Psoas muscle (tissue), 8 donors: ENCODE results near the gene NTRK1. TPM values are rescaled to one million over a fixed set of nuclear protein-coding genes. Genes with fewer than 3 reads are reported as not detected.

Experiments used
- ATAC-seq, 4 donors: fragments of 200-7000 bp; cut with Tn5 transposase; one replicate each; pipeline ENCODE4 v1.9.1; 2020; ENCODE audit warnings: moderate library complexity in 3 of 4, mild to moderate bottlenecking in 2 of 4
- DNase-seq, 2 donors: peaks; one replicate each; pipeline ENCODE4 v3.0.0-alpha.2; 2020
- H3K27ac ChIP-seq: fragments of 200-600 bp; one replicate; pipeline ENCODE4 v1.8.0; 2022
- H3K27me3 ChIP-seq, 3 donors: fragments of 200-600 bp in 1 of 3; one replicate each; pipeline versions ENCODE4 v1.6.1 to v1.8.0; 2013 to 2022; ENCODE audit warnings: low read length in 2 of 3, mild to moderate bottlenecking in 2 of 3, moderate library complexity in 1 of 3; ENCODE audit not compliant: insufficient read depth in 3 of 3
- H3K36me3 ChIP-seq, 2 donors: fragments of 200-600 bp in 1 of 2; one replicate each; pipeline versions ENCODE4 v1.6.1 to v1.8.0; 2013 to 2022; ENCODE audit warnings: low read depth in 1 of 2, mild to moderate bottlenecking in 1 of 2, moderate library complexity in 1 of 2; ENCODE audit not compliant: insufficient read depth in 1 of 2
- H3K4me1 ChIP-seq: fragments of 200-600 bp; one replicate; pipeline ENCODE4 v1.8.0; 2022
- H3K4me3 ChIP-seq: fragments of 200-600 bp; one replicate; pipeline ENCODE4 v1.8.0; 2022; ENCODE audit warnings: mild to moderate bottlenecking
- H3K9me3 ChIP-seq: fragments of 200-600 bp; one replicate; pipeline ENCODE4 v1.8.0; 2022
- WGBS, 3 donors: extraction: QIAGEN DNeasy Blood & Tissue Kit; methylation state at CpG; one replicate each; pipeline versions ENCODE4 v1.1.6 to v1.1.7; 2013; 5-methylcytosine and 5-hydroxymethylcytosine counted together
- intact Hi-C, 2 donors: fragments of 100-400 bp; cut with DNase I; formaldehyde crosslinking; loops; one replicate each; pipeline versions ENCODE4 v1.11.0 to v1.14.2; 2022
- polyA plus RNA-seq, 3 donors: library from polyadenylated mRNA; stranded (reverse); fragments of 200-250 nt; gene quantifications; one replicate each; pipeline ENCODE4 v1.2.3, GENCODE V29; 2013
- total RNA-seq, 4 donors: library from RNA; stranded (reverse); fragmentation: NEBNext Ultra II Directional in 2 of 4; extraction: Animal tissue kit (Norgen Biotek cat#: 25700) in 2 of 4; gene quantifications; one replicate each; pipeline versions ENCODE4 v1.2.1 to v1.2.4, GENCODE V29; 2021 to 2023
- TF ChIP-seq, protein P1 (sequence below): fragments of 200-600 bp; IDR thresholded peaks from one replicate; pipeline ENCODE4 v1.8.0; 2022; ENCODE audit warnings: antibody characterized with exemption
- donor health status: healthy with polysubstance abuse.
- donor health status: DM: no; HTN: no; CAD: no; lungs with moderate emphysema.
- donor health status: Bipolar disorder and iron deficiency.
- donor health status: healthy.
- donor health status: DM: yes; HTN: yes; CAD: no.
- donor health status: DM: no; HTN: no; CAD: no.
- donor health status: DM: no; HTN: no; CAD: no.
- donor health status: DM: yes; HTN: yes; CAD: no.

NTRK1 gene
- total and polyA plus RNA-seq, 7 donors: 0.07 to 0.92 (median 0.44) TPM

DNA sequence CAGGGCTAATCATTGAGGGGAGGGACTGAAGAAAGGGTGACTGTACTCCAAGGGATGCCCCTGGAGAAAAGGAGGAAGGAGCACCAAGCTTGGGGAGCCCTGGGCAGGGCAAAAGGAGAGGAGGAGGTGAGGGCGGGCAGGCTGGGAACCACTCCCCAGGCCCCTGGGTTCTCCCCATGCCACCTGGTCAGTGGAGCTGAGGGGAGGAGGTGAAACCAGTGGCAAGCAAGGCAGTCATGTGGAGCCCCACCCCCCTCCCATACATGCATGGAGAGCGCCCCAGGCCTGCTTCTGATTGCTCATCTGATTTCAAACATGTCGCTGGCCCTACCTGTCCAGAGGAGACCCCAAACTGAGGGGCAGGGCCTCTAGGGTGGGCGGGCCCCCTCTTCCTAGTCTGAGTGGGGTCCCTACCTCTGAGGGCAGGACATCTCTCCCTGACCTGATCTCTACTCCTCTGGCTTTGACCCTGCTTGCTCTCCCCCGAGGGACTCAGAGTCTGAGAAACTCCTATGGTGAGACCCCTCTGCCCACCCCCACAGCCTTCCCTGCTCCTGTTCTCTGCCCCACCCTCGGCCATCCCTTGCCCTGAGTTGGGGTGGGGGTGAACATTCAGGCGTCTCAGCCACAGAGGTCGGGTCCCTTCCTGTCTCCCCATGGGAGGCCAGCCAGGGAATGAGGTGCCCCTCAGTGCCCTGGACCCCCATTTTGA, 20.3 kb upstream of the NTRK1 start:
- no peaks in the 10 kb centered on the region for H3K9me3 ChIP-seq
- ATAC-seq (no peak), DNase-seq (no peak)
- no peak overlapping the region for H3K27ac ChIP-seq
- TF ChIP-seq, protein P1, sequence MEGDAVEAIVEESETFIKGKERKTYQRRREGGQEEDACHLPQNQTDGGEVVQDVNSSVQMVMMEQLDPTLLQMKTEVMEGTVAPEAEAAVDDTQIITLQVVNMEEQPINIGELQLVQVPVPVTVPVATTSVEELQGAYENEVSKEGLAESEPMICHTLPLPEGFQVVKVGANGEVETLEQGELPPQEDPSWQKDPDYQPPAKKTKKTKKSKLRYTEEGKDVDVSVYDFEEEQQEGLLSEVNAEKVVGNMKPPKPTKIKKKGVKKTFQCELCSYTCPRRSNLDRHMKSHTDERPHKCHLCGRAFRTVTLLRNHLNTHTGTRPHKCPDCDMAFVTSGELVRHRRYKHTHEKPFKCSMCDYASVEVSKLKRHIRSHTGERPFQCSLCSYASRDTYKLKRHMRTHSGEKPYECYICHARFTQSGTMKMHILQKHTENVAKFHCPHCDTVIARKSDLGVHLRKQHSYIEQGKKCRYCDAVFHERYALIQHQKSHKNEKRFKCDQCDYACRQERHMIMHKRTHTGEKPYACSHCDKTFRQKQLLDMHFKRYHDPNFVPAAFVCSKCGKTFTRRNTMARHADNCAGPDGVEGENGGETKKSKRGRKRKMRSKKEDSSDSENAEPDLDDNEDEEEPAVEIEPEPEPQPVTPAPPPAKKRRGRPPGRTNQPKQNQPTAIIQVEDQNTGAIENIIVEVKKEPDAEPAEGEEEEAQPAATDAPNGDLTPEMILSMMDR: no peak
- no peaks in the 10 kb centered on the region for H3K36me3 ChIP-seq
- H3K4me1 ChIP-seq: no peaks in the 10 kb centered on the region
- H3K4me3 ChIP-seq: no peak overlapping the region
- H3K27me3 ChIP-seq: peaks cover 0 to 32% (median 14%) of the 10 kb centered on the region in 3 donors
- intact Hi-C loops: loop anchor here in 1 of 2 donors (2.0 kb wide), 1 partner anchor 44 kb away; no protein-coding TSS in a partner anchor
- WGBS, 3 donors: 66 to 73% (median 68%) methylated on average over 7 to 8 of the region's 8 CpGs

DNA sequence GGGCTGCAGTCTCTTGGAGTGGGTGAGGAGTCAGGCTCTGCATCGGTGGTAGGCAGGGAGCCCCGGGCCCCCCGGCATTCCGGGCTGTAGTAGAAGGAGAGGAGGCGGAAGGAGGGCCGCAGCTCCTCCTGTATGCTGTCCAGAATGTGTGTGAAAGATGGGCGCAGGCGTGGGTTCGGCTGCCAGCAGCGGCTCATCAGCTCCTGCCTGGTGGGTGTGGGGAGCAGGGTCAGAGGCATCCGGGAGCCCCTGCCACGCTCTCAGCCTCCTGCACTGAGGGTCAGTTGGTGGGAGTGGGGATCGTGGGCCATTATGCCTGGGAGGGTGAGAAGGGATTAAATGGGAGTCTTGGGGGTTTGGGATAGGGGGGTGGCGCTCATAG, 19.8 kb upstream of the NTRK1 start:
- no peak overlapping the region for H3K27ac ChIP-seq
- WGBS, 3 donors: 58 to 64% (median 62%) methylated on average over 14 of the region's 14 CpGs
- DNase-seq (no peak), ATAC-seq (no peak)
- no peaks in the 10 kb centered on the region for H3K9me3 ChIP-seq
- no peak overlapping the region for H3K4me3 ChIP-seq
- H3K27me3 ChIP-seq: peaks cover 0 to 38% (median 16%) of the 10 kb centered on the region in 3 donors
- TF ChIP-seq, protein P1: no peak
- intact Hi-C loops: loop anchor here in 1 of 2 donors (2.0 kb wide), 1 partner anchor 44 kb away; no protein-coding TSS in a partner anchor
- no peaks in the 10 kb centered on the region for H3K4me1 ChIP-seq
- no peaks in the 10 kb centered on the region for H3K36me3 ChIP-seq

DNA sequence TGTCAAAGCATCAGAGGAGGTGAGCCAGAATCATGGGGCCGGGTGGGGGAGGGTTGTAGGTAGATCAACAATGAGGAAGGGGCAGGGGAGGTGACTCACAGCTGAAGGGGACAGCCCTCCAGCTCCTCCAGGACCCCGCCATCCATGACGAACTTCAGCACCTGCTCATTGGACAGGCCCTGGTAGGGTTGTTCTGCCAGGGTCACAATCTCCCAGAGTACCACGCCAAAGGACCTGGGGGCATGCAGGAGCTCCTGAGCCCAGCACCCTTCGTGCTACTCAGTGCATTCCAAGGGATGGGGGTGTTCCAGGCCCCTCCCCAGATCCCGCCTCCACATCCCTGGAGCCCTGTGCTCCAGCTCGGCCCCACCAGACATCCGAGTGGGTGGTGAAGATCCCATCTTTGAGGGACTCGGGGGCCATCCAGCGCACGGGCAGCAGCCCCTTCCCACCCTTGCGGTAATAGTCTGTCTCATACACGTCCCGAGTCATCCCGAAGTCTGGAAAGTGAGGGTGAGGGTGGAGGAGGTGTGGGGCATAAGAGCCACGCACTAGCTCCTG, 19.3 kb upstream of the NTRK1 start:
- Histone ChIP-seq H3K36me3 (no peaks in the 10 kb centered on the region), H3K27me3 (peaks cover 0 to 41% (median 16%) of the 10 kb centered on the region in 3 donors), H3K27ac (no peak overlapping the region), H3K9me3 (no peaks in the 10 kb centered on the region), H3K4me1 (no peaks in the 10 kb centered on the region), H3K4me3 (no peak overlapping the region)
- ATAC-seq (no peak), DNase-seq (no peak)
- 69 to 79% (median 70%) methylated on average over 16 of the region's 16 CpGs for WGBS, 3 donors
- intact Hi-C loops: loop anchor here in 1 of 2 donors (2.0 kb wide), 1 partner anchor 43 kb away; no protein-coding TSS in a partner anchor
- TF ChIP-seq, protein P1: no peak

DNA sequence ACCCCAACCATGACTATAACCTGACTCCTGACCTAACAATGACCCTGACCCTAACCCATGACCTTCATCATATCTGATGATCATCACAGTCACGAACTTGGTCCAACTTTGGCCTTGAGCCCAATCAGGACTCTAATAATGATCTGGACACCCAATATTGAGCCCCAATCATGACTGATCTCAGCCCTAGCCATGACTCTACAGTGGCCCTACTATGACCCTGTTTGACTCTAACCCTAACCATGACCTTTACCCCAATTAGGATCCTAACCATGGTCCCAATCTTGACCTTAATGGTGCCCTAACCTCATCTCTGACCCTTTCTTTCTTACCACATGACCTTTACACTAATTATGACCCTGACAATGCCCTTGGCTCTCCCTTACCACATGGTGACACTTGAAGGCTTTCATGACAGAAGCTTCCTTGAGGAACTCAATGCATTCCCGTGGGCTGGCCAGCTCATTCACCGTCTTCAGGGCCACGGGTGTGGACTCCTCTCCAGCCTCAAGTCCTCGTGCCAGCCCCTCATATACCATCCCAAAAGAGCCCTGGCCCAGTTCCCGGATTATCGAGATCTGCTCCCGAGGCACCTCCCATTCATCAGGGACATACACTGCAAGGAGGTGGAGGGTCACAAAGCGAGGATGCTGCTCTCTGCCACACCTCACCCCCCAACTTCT, 17.9 kb upstream of the NTRK1 start:
- DNase-seq (no peak), ATAC-seq (no peak)
- intact Hi-C loops: no loop called here
- Histone ChIP-seq H3K36me3 (no peaks in the 10 kb centered on the region), H3K27me3 (peaks cover 0 to 52% (median 20%) of the 10 kb centered on the region in 3 donors), H3K4me3 (no peak overlapping the region), H3K9me3 (no peaks in the 10 kb centered on the region), H3K4me1 (no peaks in the 10 kb centered on the region), H3K27ac (no peak overlapping the region)
- WGBS, 3 donors: 62 to 72% (median 69%) methylated on average over 9 of the region's 9 CpGs
- TF ChIP-seq, protein P1: no peak
